Panc1 (cell line): ENCODE results near the gene RAB26. TPM values are rescaled to one million over a fixed set of nuclear protein-coding genes. Genes with fewer than 3 reads are reported as not detected.

ENCODE experiments used
- ATAC-seq: fragments of 200-7000 bp; cut with Tn5 transposase; 2 replicates; pipeline ENCODE4 v1.9.1; 2020; ENCODE audit warnings: mild to moderate bottlenecking, moderate library complexity
- BruUV-seq: library from RNA; stranded (reverse); fragments of 400-500 nt; replicated peaks from 2 replicates; lab custom pipeline; 2021; lab: Mats Ljungman, UMichigan
- CTCF ChIA-PET: fragments of 300-600 bp; sonication (Branson Sonifier 250); formaldehyde crosslinking; loops from one replicate; lab custom pipeline; 2022; ENCODE audit warnings: antibody characterized with exemption; lab: Charles Lee
- POLR2A ChIA-PET: fragments of 300-600 bp; sonication (Branson Sonifier 250); formaldehyde crosslinking; loops from one replicate; lab custom pipeline; 2022; ENCODE audit warnings: antibody characterized with exemption; lab: Charles Lee
- DNase-seq: peaks from one replicate; pipeline ENCODE4 v3.0.0-alpha.2; 2010; ENCODE audit warnings: low read depth, low spot score
- H3K27ac ChIP-seq: 2 replicates; pipeline ENCODE4 v1.5.1; 2011; ENCODE audit warnings: mild to moderate bottlenecking, low read length, inconsistent platforms
- H3K27me3 ChIP-seq: fragments of 200-500 bp; sonication (Bioruptor generic); 2 replicates; pipeline ENCODE4 v1.6.0; 2014; ENCODE audit warnings: low read length, inconsistent platforms; ENCODE audit not compliant: control insufficient read depth, insufficient read depth
- H3K36me3 ChIP-seq: fragments of 200-500 bp; sonication (Bioruptor generic); 2 replicates; pipeline ENCODE4 v1.5.1; 2014; ENCODE audit warnings: inconsistent platforms, mild to moderate bottlenecking, low read length, moderate library complexity; ENCODE audit not compliant: control insufficient read depth, insufficient read depth
- H3K4me1 ChIP-seq: 2 replicates; pipeline ENCODE4 v1.5.1; 2011; ENCODE audit warnings: inconsistent platforms, mild to moderate bottlenecking, low read length, moderate library complexity; ENCODE audit not compliant: control insufficient read depth, insufficient read depth
- H3K4me3 ChIP-seq, 2 experiments: 2 replicates each; pipeline ENCODE4 v1.5.1; 2011 to 2012; ENCODE audit warnings: low read depth in 2 of 2, low read length in 2 of 2, mild to moderate bottlenecking in 2 of 2, inconsistent platforms in 1 of 2, moderate library complexity in 1 of 2
- H3K9me3 ChIP-seq: fragments of 200-500 bp; sonication (Bioruptor generic); 2 replicates; pipeline ENCODE4 v1.5.1; 2014; ENCODE audit warnings: low read depth, mild to moderate bottlenecking, inconsistent platforms, low read length, moderate library complexity; ENCODE audit not compliant: control insufficient read depth, insufficient read depth
- POLR2AphosphoS5 ChIP-seq: IDR thresholded peaks from 2 replicates; pipeline ENCODE4 v1.6.1; 2012; ENCODE audit warnings: mild to moderate bottlenecking, low read depth, low read length, moderate library complexity
- REST ChIP-seq, 2 experiments: IDR thresholded peaks; 2 replicates each; pipeline ENCODE4 v1.6.1; 2011 to 2012; ENCODE audit warnings: low read depth in 2 of 2, control low read depth in 1 of 2, low read length in 1 of 2, mild to moderate bottlenecking in 1 of 2, moderate library complexity in 1 of 2; ENCODE audit not compliant: insufficient read depth in 1 of 2
- SIN3A ChIP-seq: IDR thresholded peaks from 2 replicates; pipeline ENCODE4 v1.6.1; 2012; ENCODE audit warnings: low read depth, mild to moderate bottlenecking, low read length, moderate library complexity, borderline replicate concordance; ENCODE audit not compliant: insufficient read depth
- TCF7L2 ChIP-seq: IDR thresholded peaks from 2 replicates; pipeline ENCODE4 v1.6.1; 2011; ENCODE audit warnings: mild to moderate bottlenecking, low read depth, low read length, inconsistent platforms
- in situ Hi-C: cut with HindIII; loops from 2 replicates; pipeline ENCODE4 v1.10.0; 2016; ENCODE audit warnings: low sequenced_read_pairs, low pct_unique_long_range_greater_than_20kb
- intact Hi-C: fragments of 100-400 bp; cut with micrococcal nuclease; formaldehyde crosslinking; loops from one replicate; pipeline ENCODE4 v1.10.0; 2022; ENCODE audit not compliant: unreplicated experiment
- total RNA-seq: library from RNA; stranded (reverse); gene quantifications from one replicate; pipeline ENCODE4 v1.2.1, GENCODE V29; 2021; ENCODE audit not compliant: unreplicated experiment
- TF ChIP-seq, protein P1 (sequence below): fragments of 450-650 bp; IDR thresholded peaks from 2 replicates; pipeline ENCODE4 v1.5.1; 2017; ENCODE audit warnings: mild to moderate bottlenecking

RAB26 gene
- total RNA-seq, 1 experiment from 2014 or later, result 92.2 TPM

- ATAC-seq, result no peak
Measured at GRCh38 chr16:2198283-2198682, 49.9 kb downstream of the RAB26 start.

GRCh38 chr16:2199095-2199494 lies 50.7 kb downstream of the RAB26 start:
- CTCF ChIA-PET, result no interaction called here

More at GRCh38 chr16:2198283-2198682, 49.9 kb downstream of the RAB26 start:
- BruUV-seq, result no TSS peak
- no peaks in the 10 kb centered on the region for H3K36me3 ChIP-seq
- no peaks in the 10 kb centered on the region for H3K9me3 ChIP-seq
- POLR2A ChIA-PET, result no interaction called here
- no peaks in the 10 kb centered on the region for H3K27me3 ChIP-seq
- DNase-seq, result no peak
- CTCF ChIA-PET, result interaction anchor here (0.5 kb wide), 1 partner anchor 737 kb away, joined by 9 read pairs; no protein-coding TSS in a partner anchor
- TF ChIP-seq REST (IDR thresholded peaks at IDR 0.05; ENCODE audit: insufficient read depth in 1 of 2, low read depth in 2 of 2, low read length in 1 of 2) (no peak), POLR2AphosphoS5 (no peak), TCF7L2 (no peak), SIN3A (no peak)
- TF ChIP-seq, protein P1, sequence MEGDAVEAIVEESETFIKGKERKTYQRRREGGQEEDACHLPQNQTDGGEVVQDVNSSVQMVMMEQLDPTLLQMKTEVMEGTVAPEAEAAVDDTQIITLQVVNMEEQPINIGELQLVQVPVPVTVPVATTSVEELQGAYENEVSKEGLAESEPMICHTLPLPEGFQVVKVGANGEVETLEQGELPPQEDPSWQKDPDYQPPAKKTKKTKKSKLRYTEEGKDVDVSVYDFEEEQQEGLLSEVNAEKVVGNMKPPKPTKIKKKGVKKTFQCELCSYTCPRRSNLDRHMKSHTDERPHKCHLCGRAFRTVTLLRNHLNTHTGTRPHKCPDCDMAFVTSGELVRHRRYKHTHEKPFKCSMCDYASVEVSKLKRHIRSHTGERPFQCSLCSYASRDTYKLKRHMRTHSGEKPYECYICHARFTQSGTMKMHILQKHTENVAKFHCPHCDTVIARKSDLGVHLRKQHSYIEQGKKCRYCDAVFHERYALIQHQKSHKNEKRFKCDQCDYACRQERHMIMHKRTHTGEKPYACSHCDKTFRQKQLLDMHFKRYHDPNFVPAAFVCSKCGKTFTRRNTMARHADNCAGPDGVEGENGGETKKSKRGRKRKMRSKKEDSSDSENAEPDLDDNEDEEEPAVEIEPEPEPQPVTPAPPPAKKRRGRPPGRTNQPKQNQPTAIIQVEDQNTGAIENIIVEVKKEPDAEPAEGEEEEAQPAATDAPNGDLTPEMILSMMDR, result no peak
- intact Hi-C loops, result no loop called here
- no peak overlapping the region for H3K4me3 ChIP-seq
- no peaks in the 10 kb centered on the region; the same call in none of the 2 replicates for H3K4me1 ChIP-seq
- H3K27ac ChIP-seq, result no peak overlapping the region
- in situ Hi-C loops, result no loop called here

More at GRCh38 chr16:2199095-2199494, 50.7 kb downstream of the RAB26 start:
- no peaks in the 10 kb centered on the region for H3K27me3 ChIP-seq
- H3K4me3 ChIP-seq, result no peak overlapping the region
- no peaks in the 10 kb centered on the region for H3K36me3 ChIP-seq
- no peak overlapping the region for H3K27ac ChIP-seq
- TF ChIP-seq, protein P1, result no peak
- TF ChIP-seq SIN3A (no peak), REST (IDR thresholded peaks at IDR 0.05; ENCODE audit: insufficient read depth in 1 of 2, low read depth in 2 of 2, low read length in 1 of 2) (no peak), POLR2AphosphoS5 (no peak), TCF7L2 (no peak)
- no peaks in the 10 kb centered on the region for H3K9me3 ChIP-seq
- ATAC-seq, result no peak
- BruUV-seq, result no TSS peak
- DNase-seq, result no peak
- in situ Hi-C loops, result no loop called here
- H3K4me1 ChIP-seq, result no peaks in the 10 kb centered on the region; the same call in none of the 2 replicates
- POLR2A ChIA-PET, result no interaction called here
- intact Hi-C loops, result no loop called here
